ENCODE results near the gene MORN3. TPM values are rescaled to one million over a fixed set of nuclear protein-coding genes. Genes with fewer than 3 reads are reported as not detected.
"Not testable (repeated sequence)": the region's sequence is repeated elsewhere in the genome, so short reads cannot be mapped to it uniquely, and the experiment has no call there.

MORN3 gene
- total RNA-seq, 3 donors from 2014 or later = 0.29 to 2.0 TPM; not detected in 1

- Histone ChIP-seq H3K27me3 (no peaks in the 10 kb centered on the region), H3K4me3 (peak overlapping the region; percentile 45 to 62 (median 52)), H3K27ac (peak overlapping the region; percentile 76 to 94), H3K36me3 (no peaks in the 10 kb centered on the region), H3K9me3 (no peaks in the 10 kb centered on the region), H3K4me1 (peaks cover 0 to 9% of the 10 kb centered on the region in 2 donors)
- intact Hi-C loops (cut with DNase I; ENCODE audit: low total_unique reads) = loop anchor here (10.0 kb wide), 1 partner anchor 118 kb away; no protein-coding TSS in a partner anchor
- peak; percentile 89 to 93 for DNase-seq (ENCODE audit: low spot score in 2 of 2)
- TF ChIP-seq, protein P1, sequence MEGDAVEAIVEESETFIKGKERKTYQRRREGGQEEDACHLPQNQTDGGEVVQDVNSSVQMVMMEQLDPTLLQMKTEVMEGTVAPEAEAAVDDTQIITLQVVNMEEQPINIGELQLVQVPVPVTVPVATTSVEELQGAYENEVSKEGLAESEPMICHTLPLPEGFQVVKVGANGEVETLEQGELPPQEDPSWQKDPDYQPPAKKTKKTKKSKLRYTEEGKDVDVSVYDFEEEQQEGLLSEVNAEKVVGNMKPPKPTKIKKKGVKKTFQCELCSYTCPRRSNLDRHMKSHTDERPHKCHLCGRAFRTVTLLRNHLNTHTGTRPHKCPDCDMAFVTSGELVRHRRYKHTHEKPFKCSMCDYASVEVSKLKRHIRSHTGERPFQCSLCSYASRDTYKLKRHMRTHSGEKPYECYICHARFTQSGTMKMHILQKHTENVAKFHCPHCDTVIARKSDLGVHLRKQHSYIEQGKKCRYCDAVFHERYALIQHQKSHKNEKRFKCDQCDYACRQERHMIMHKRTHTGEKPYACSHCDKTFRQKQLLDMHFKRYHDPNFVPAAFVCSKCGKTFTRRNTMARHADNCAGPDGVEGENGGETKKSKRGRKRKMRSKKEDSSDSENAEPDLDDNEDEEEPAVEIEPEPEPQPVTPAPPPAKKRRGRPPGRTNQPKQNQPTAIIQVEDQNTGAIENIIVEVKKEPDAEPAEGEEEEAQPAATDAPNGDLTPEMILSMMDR (IDR thresholded peaks at IDR 0.05) = no peak
- TF ChIP-seq POLR2AphosphoS5 (IDR thresholded peaks at IDR 0.05) = peak in 2 of 3 donors; percentile 61 to 63
- TF ChIP-seq POLR2A (IDR thresholded peaks at IDR 0.05) = no peak
Measured at GRCh38 chr12:121673013-121673511, 3.6 kb upstream of the MORN3 start.

GRCh38 chr12:121668750-121669520 lies 519 bp downstream of the MORN3 start:
- intact Hi-C loops (cut with DNase I; ENCODE audit: low total_unique reads) = no loop called here
- no peak for DNase-seq (ENCODE audit: low spot score in 2 of 2)
- no peak overlapping the region for H3K27ac ChIP-seq
- no peaks in the 10 kb centered on the region for H3K36me3 ChIP-seq
- peaks cover 0 to 9% of the 10 kb centered on the region in 2 donors for H3K4me1 ChIP-seq
- H3K27me3 ChIP-seq = no peaks in the 10 kb centered on the region
- TF ChIP-seq, protein P1 (IDR thresholded peaks at IDR 0.05) = peak; percentile 29 to 42 (median 29)
- TF ChIP-seq POLR2A (IDR thresholded peaks at IDR 0.05) = no peak
- no peak for TF ChIP-seq POLR2AphosphoS5 (IDR thresholded peaks at IDR 0.05)
- H3K9me3 ChIP-seq = no peaks in the 10 kb centered on the region
- H3K4me3 ChIP-seq = no peak overlapping the region

DNA sequence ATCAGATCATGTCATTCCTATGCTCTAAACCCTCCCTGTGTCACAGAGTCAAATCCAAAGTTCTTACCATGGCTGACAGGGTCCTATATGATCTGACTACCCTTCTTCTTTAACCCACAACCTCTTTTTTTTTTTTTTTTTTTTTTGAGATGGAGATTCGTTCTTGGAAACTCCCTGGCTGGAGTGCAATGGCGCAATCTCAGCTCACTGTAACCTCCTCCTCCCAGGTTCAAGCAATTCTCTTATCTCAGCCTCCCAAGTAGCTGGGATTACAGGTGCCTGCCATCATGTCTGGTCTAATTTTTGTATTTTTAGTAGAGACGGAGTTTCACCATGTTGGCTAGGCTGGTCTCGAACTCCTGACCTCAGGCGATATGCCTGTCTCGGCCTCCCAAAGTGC lies 2.6 kb downstream of the MORN3 start:
- H3K27me3 ChIP-seq; H3K9me3 ChIP-seq; intact Hi-C loops (cut with DNase I; ENCODE audit: low total_unique reads); DNase-seq (ENCODE audit: low spot score in 2 of 2); H3K4me3 ChIP-seq; H3K27ac ChIP-seq; H3K4me1 ChIP-seq; H3K36me3 ChIP-seq: not testable (repeated sequence)

DNA sequence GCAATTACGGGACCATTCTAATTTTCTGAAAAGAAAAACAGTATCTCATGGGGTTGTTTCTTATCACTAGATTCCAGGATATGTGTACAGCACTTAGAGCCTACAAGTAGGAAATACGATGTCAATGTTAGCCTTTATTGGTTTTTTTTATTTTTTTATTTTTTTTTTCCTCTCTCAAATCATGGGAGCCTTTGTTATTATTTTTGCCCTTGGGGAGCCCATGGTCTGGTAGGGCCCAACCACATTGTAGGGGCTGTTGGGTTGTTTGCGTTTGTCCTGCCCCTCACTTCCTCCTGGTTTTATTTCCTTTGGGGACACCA lies 5.9 kb downstream of the MORN3 start:
- intact Hi-C loops (cut with DNase I; ENCODE audit: low total_unique reads) = no loop called here
- no peak overlapping the region for H3K4me3 ChIP-seq
- H3K4me1 ChIP-seq = no peaks in the 10 kb centered on the region
- H3K36me3 ChIP-seq = no peaks in the 10 kb centered on the region
- H3K9me3 ChIP-seq = no peaks in the 10 kb centered on the region
- H3K27ac ChIP-seq = no peak overlapping the region
- TF ChIP-seq POLR2AphosphoS5 (IDR thresholded peaks at IDR 0.05) (no peak), POLR2A (IDR thresholded peaks at IDR 0.05) (no peak)
- TF ChIP-seq, protein P1 (IDR thresholded peaks at IDR 0.05) = no peak
- H3K27me3 ChIP-seq = no peaks in the 10 kb centered on the region
- no peak for DNase-seq (ENCODE audit: low spot score in 2 of 2)

DNA sequence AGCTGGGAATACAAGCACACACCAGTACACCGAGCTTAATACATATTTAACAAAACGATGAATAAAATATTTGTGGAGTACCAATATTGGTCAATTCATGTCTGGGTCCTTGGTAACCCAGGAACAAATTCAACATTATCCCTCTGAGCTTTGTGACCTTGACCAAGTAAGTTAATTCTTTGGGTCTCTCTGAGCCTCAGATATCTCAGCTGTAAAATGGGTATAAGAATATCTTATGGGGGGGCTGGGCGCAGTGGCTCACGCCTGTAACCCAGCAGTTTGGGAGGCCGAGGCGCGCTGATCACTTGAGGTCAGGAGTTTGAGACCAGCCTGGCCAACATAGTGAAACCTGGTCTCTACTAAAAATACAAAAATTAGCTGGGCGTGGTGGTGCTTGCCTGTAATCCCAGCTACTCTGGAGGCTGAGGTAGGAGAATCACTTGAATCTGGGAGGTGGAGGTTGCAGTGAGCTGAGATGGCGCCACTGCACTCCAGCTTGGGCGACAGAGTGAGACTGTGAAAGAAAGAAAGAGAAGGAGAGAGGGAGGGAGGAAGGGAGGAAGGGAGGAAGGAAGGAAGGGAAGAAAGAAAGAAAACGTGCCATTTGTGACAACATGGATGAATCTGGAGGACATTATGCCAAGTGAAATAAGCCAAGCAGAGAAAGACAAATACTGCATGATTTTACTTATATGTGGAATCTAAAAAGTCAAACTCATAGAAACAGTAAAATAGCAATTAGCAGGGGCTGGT lies 7.9 kb downstream of the MORN3 start:
- intact Hi-C loops (cut with DNase I; ENCODE audit: low total_unique reads); H3K4me3 ChIP-seq; H3K4me1 ChIP-seq; H3K27ac ChIP-seq; H3K36me3 ChIP-seq; DNase-seq (ENCODE audit: low spot score in 2 of 2); H3K9me3 ChIP-seq; H3K27me3 ChIP-seq: not testable (repeated sequence)
